ENCODE measurements around the gene S1PR5. TPM values are rescaled to one million over a fixed set of nuclear protein-coding genes. Genes with fewer than 3 reads are reported as not detected.

S1PR5 gene
- total RNA-seq, 1 experiment from 2014 or later, result 4.4 TPM

- Histone ChIP-seq H3K36me3 (ENCODE audit: control insufficient read depth in 1 of 2, insufficient read depth in 2 of 2, low read length in 2 of 2) (no peaks in the 10 kb centered on the region), H3K9ac (ENCODE audit: low read length) (no peak overlapping the region), H2AFZ (ENCODE audit: low read depth, low read length, poor library complexity, severe bottlenecking) (no peak overlapping the region), H4K20me1 (ENCODE audit: insufficient read depth) (no peaks in the 10 kb centered on the region), H3K4me3 (replicated peaks in 1 of 2; ENCODE audit: low read depth in 1 of 2, low read length in 2 of 2) (no peak overlapping the region), H3K9me3 (ENCODE audit: control insufficient read depth in 1 of 2, insufficient read depth in 1 of 2, low read depth in 1 of 2, low read length in 2 of 2) (no peaks in the 10 kb centered on the region; a peak in 1 of 4 replicates), H3K9me2 (ENCODE audit: insufficient read depth) (no peaks in the 10 kb centered on the region), H3K27ac (ENCODE audit: low read depth, low read length) (no peak overlapping the region), H3K4me2 (ENCODE audit: low read length) (no peak overlapping the region), H3K79me2 (ENCODE audit: insufficient read depth, low read length) (no peaks in the 10 kb centered on the region), H3K27me3 (ENCODE audit: insufficient read depth, low read length) (no peaks in the 10 kb centered on the region), H3K4me1 (ENCODE audit: control insufficient read depth in 1 of 2, insufficient read depth in 2 of 2, low read length in 2 of 2) (peaks cover 0 to 6% of the 10 kb centered on the region in 2 experiments; a peak in 2 of 4 replicates)
- CTCF ChIA-PET, result no interaction called here
- intact Hi-C loops (cut with micrococcal nuclease), result no loop called here
- ATAC-seq (no peak), DNase-seq (ENCODE audit: low read depth, low spot score) (no peak)
- RAD21 ChIA-PET (ENCODE audit: low non-redundant PET in 1 of 2, low total read pairs in 2 of 2, uncharacterized antibody in 2 of 2, unreplicated experiment in 2 of 2), result no interaction called here
- POLR2A ChIA-PET, result no interaction called here
- TF ChIP-seq YY1 (IDR thresholded peaks at IDR 0.05; ENCODE audit: extremely low read depth, insufficient replicate concordance, low read depth, low read length) (no peak), EZH2phosphoT487 (IDR thresholded peaks at IDR 0.05; ENCODE audit: borderline replicate concordance) (no peak), RAD21 (IDR thresholded peaks at IDR 0.05; ENCODE audit: low read depth) (no peak), TCF7L2 (IDR thresholded peaks at IDR 0.05; ENCODE audit: borderline replicate concordance, extremely low read depth, insufficient read depth, insufficient read length) (no peak), CTCF (IDR thresholded peaks at IDR 0.05 in 2 of 3, conservative IDR thresholded peaks at IDR 0.05 in 1 of 3; ENCODE audit: borderline replicate concordance in 1 of 3, insufficient read depth in 1 of 3, low read depth in 2 of 3, low read length in 2 of 3) (no peak), ZFX (IDR thresholded peaks at IDR 0.05) (no peak), CEBPB (IDR thresholded peaks at IDR 0.05; ENCODE audit: low read depth) (no peak), EGR1 (IDR thresholded peaks at IDR 0.05; ENCODE audit: low read depth) (no peak), POLR2A (IDR thresholded peaks at IDR 0.05; ENCODE audit: borderline replicate concordance, extremely low read depth, insufficient read depth, insufficient read length) (no peak), SRF (IDR thresholded peaks at IDR 0.05; ENCODE audit: low read depth) (no peak), EZH2 (IDR thresholded peaks at IDR 0.05) (no peak), JUND (IDR thresholded peaks at IDR 0.05) (no peak), MAX (IDR thresholded peaks at IDR 0.05) (no peak), ZBTB33 (IDR thresholded peaks at IDR 0.05; ENCODE audit: extremely low read depth, insufficient replicate concordance, low read length) (no peak), SP1 (IDR thresholded peaks at IDR 0.05; ENCODE audit: low read depth) (no peak), ZNF274 (IDR thresholded peaks at IDR 0.05; ENCODE audit: low read depth, low read length) (no peak)
- BruUV-seq (replicated peaks), result no TSS peak
These were observed 20.4 kb upstream of the S1PR5 start for GRCh38 chr19:10537668-10538067.

Measured in HCT116 (cell line).